GM12878 (cell line): ENCODE results near the gene TIMM22.

Source experiments
- BRCA1 ChIP-seq: IDR thresholded peaks from 2 replicates; pipeline ENCODE4 v1.6.1; 2011; ENCODE audit warnings: low read depth, low read length, improper control_type of control experiment
- CEBPB ChIP-seq, 2 experiments: fragments of 150-350 bp in 1 of 2; IDR thresholded peaks; 2 replicates each; pipeline ENCODE4 v1.6.1; 2012 to 2014; ENCODE audit warnings: low read depth in 2 of 2, low read length in 2 of 2, borderline replicate concordance in 1 of 2, inconsistent platforms in 1 of 2
- CTCF ChIP-seq, 3 experiments: IDR thresholded peaks in 2 of 3; conservative IDR thresholded peaks in 1 of 3; 2 replicates each; pipeline ENCODE4 v1.5.1; 2011; ENCODE audit warnings: low read depth in 3 of 3, low read length in 3 of 3, mild to moderate bottlenecking in 3 of 3, control low read depth in 2 of 3, moderate library complexity in 2 of 3, inconsistent platforms in 1 of 3, mixed read lengths in 1 of 3; ENCODE audit not compliant: control insufficient read depth in 2 of 3, insufficient read depth in 1 of 3; ENCODE audit errors: extremely low read depth in 1 of 3
- POLR2A ChIP-seq: IDR thresholded peaks from 2 replicates; pipeline ENCODE4 v1.6.1; 2011; ENCODE audit warnings: low read depth, mild to moderate bottlenecking, low read length
- TCF7 ChIP-seq: IDR thresholded peaks from 2 replicates; pipeline ENCODE4 v1.6.1; 2014; ENCODE audit warnings: antibody characterized with exemption, borderline replicate concordance

DNA sequence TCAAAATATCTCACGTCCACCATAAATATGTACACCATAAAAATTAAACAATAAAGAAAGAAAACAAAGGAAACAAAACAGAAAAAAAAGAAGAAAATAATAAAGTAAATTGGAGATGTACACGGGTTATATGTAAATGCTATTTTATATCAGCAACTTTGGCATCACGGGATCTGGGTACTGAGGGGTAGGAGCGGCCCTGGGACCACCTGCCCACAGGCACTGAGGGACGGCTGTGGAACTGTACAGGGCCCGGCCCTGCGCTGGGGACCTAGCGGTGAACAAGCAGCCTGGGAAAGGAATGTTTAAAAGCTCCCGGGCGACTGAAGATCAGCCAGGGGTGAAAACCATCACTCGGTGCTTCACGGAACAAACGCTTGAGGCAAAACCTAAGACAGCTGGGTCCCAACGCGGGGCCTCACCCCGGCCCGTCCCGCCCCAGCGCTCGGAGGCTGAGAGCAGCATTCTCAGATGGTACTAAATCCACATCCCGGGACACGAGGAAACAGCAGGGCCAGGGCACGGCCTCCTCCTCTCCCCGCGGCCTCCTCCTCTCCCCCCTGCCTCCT is 48.6 kb upstream of the TIMM22 start:
- TF ChIP-seq CTCF (IDR thresholded peaks at IDR 0.05 in 2 of 3, conservative IDR thresholded peaks at IDR 0.05 in 1 of 3; ENCODE audit: control insufficient read depth in 2 of 3, extremely low read depth in 1 of 3, insufficient read depth in 1 of 3, low read depth in 3 of 3, low read length in 3 of 3) (no peak), BRCA1 (no peak), TCF7 (no peak), POLR2A (no peak), CEBPB (IDR thresholded peaks at IDR 0.05; ENCODE audit: borderline replicate concordance in 1 of 2, low read depth in 2 of 2, low read length in 2 of 2) (no peak)
